IMR-90 (cell line): ENCODE measurements around the gene MED12L.

Source experiments
- POLR2A ChIP-seq: IDR thresholded peaks from 2 replicates; pipeline ENCODE4 v1.6.1; 2012; ENCODE audit warnings: mild to moderate bottlenecking, low read depth, low read length
- TF ChIP-seq, protein P1 (sequence below): conservative IDR thresholded peaks from 2 replicates; pipeline ENCODE4 v1.5.1; 2012; ENCODE audit warnings: mild to moderate bottlenecking, low read depth, low read length, improper control_type of control experiment

DNA sequence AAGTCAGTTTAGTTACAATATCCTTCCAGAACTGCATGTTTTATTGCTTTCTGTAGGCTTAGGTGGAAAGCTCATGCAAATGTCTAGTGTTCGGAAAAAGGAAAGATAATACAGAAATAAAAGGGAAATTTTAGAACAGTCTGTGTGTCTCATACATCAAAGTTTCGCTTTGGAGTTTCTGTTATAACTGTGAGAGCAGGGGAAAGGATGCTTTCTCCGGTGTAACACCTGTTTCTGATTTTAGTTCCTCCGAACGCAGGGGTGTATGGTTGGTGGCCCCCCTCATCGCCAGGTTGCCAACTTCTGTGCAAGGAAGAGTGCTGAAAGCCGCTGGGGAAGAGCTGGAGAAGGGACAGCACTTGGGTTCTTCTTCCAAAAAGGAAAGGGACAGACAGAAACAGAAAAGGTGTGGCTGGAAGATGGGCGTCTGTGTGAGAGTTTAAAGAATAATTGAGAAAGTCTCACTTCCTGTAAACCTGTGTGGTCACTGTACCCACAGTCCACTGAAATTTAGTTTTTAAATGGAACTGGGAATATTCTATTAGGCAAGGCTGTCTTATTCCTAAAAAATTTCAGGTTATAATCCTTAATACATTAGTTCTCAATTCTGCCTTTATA is 292.4 kb downstream of the MED12L start:
- no peak for TF ChIP-seq POLR2A
- TF ChIP-seq, protein P1, sequence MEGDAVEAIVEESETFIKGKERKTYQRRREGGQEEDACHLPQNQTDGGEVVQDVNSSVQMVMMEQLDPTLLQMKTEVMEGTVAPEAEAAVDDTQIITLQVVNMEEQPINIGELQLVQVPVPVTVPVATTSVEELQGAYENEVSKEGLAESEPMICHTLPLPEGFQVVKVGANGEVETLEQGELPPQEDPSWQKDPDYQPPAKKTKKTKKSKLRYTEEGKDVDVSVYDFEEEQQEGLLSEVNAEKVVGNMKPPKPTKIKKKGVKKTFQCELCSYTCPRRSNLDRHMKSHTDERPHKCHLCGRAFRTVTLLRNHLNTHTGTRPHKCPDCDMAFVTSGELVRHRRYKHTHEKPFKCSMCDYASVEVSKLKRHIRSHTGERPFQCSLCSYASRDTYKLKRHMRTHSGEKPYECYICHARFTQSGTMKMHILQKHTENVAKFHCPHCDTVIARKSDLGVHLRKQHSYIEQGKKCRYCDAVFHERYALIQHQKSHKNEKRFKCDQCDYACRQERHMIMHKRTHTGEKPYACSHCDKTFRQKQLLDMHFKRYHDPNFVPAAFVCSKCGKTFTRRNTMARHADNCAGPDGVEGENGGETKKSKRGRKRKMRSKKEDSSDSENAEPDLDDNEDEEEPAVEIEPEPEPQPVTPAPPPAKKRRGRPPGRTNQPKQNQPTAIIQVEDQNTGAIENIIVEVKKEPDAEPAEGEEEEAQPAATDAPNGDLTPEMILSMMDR = no peak
